ENCODE results near the gene KRT79. TPM values are rescaled to one million over a fixed set of nuclear protein-coding genes. Genes with fewer than 3 reads are reported as not detected.

The KRT79 gene
- total RNA-seq, 6 donors from 2014 or later: 0.30 to 8.9 (median 1.3) TPM; not detected in 2

DNA sequence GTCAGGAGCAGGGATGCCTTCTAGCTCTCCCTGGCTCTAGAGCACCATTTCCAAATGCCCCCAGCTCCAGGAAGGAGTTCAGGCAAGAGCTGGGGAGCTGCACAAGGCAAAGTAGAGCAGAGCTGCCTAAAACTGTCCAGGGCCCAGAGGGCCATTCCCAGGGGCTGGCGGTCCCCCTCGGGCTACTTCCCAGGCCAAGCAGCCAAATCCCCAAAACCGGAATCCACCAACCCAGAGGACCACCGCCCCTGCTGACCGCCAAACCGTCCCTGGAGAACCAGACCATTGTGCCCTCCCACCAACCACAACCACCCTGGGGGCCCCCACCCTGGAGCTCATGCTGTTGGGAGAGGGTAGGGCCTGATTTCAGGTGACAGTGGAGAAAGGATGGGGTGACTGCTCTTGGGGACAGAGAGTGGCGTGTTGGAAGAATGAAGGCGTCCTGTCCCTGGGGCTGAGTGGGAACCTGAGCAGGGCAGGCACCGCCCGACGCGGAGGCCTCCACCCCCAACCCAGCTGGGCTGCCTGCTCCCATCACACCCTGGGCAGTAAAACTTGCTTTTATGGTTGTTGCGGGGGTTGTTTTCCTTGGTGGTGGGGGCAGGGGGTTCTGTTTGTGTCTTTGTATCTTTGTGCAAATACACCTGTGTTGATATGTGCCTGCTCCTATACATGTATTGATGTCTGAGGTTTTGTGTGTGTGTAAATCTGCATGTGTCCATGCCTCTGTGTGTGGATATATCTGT is 38.7 kb upstream of the KRT79 start:
- no peak for ATAC-seq (ENCODE audit: low FRiP score in 2 of 2)
- no peak overlapping the region for H3K4me3 ChIP-seq
- H3K4me1 ChIP-seq: peaks cover 23 to 40% (median 30%) of the 10 kb centered on the region in 4 donors
- WGBS, 2 donors: 78 to 93% methylated on average over 12 to 13 of the region's 13 CpGs
- DNase-seq: no peak
- H3K36me3 ChIP-seq: no peaks in the 10 kb centered on the region
- H3K27me3 ChIP-seq: no peaks in the 10 kb centered on the region
- TF ChIP-seq EP300 (IDR thresholded peaks at IDR 0.05) (no peak), POLR2A (IDR thresholded peaks at IDR 0.05) (no peak), POLR2AphosphoS5 (IDR thresholded peaks at IDR 0.05) (no peak)
- TF ChIP-seq, protein P1, sequence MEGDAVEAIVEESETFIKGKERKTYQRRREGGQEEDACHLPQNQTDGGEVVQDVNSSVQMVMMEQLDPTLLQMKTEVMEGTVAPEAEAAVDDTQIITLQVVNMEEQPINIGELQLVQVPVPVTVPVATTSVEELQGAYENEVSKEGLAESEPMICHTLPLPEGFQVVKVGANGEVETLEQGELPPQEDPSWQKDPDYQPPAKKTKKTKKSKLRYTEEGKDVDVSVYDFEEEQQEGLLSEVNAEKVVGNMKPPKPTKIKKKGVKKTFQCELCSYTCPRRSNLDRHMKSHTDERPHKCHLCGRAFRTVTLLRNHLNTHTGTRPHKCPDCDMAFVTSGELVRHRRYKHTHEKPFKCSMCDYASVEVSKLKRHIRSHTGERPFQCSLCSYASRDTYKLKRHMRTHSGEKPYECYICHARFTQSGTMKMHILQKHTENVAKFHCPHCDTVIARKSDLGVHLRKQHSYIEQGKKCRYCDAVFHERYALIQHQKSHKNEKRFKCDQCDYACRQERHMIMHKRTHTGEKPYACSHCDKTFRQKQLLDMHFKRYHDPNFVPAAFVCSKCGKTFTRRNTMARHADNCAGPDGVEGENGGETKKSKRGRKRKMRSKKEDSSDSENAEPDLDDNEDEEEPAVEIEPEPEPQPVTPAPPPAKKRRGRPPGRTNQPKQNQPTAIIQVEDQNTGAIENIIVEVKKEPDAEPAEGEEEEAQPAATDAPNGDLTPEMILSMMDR (IDR thresholded peaks at IDR 0.05): no peak
- no peaks in the 10 kb centered on the region for H3K9me3 ChIP-seq
- peak overlapping the region in 1 of 4 donors; percentile 55 for H3K27ac ChIP-seq

DNA sequence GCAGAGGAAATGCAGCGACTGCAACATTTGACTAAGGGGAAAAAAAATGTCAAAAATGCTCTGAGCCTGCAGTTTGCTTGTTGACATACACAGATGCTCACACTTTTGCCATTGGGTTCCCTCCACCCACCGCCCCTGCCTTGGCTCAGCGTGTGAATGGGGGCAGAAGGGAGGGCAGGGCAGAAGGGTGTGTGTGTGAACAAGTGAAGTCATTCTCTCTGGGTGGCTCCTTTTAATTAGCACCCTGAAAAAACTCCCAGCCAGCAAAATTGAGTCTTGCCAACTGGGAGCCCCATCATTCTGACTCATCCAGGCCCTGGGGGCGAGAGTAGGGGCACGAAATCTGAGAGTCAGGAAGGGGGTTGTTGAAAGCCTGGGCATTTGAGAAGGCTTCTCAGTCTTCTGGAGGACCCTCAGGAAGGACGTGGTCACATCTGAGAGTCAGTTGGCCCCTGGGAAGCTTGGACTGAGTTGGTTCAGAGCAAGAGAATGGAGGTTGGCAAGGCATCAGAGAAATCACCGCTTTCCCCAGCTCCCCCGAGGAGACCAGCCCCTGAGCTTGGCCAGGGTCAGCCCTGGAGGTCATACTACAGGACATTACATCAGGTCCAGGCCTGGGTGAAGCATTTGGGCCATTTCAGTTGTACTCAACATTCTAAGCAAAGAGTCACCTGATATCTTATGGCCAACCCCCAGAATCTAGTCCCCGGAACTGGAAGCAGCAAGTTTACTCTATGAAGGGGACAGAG is 37.4 kb upstream of the KRT79 start:
- H3K27ac ChIP-seq: peak overlapping the region; percentile 29 to 73 (median 50)
- 56 to 66% methylated on average over 6 to 9 of the region's 9 CpGs for WGBS, 2 donors
- TF ChIP-seq POLR2AphosphoS5 (IDR thresholded peaks at IDR 0.05) (peak in 1 of 2 donors; percentile 16), EP300 (IDR thresholded peaks at IDR 0.05) (no peak)
- H3K27me3 ChIP-seq: no peaks in the 10 kb centered on the region
- H3K4me1 ChIP-seq: peaks cover 23 to 47% (median 35%) of the 10 kb centered on the region in 4 donors
- H3K9me3 ChIP-seq: no peaks in the 10 kb centered on the region
- ATAC-seq (ENCODE audit: low FRiP score in 2 of 2) (peak in 1 of 2 donors; percentile 28), DNase-seq (no peak)
- no peaks in the 10 kb centered on the region for H3K36me3 ChIP-seq
- no peak overlapping the region for H3K4me3 ChIP-seq

DNA sequence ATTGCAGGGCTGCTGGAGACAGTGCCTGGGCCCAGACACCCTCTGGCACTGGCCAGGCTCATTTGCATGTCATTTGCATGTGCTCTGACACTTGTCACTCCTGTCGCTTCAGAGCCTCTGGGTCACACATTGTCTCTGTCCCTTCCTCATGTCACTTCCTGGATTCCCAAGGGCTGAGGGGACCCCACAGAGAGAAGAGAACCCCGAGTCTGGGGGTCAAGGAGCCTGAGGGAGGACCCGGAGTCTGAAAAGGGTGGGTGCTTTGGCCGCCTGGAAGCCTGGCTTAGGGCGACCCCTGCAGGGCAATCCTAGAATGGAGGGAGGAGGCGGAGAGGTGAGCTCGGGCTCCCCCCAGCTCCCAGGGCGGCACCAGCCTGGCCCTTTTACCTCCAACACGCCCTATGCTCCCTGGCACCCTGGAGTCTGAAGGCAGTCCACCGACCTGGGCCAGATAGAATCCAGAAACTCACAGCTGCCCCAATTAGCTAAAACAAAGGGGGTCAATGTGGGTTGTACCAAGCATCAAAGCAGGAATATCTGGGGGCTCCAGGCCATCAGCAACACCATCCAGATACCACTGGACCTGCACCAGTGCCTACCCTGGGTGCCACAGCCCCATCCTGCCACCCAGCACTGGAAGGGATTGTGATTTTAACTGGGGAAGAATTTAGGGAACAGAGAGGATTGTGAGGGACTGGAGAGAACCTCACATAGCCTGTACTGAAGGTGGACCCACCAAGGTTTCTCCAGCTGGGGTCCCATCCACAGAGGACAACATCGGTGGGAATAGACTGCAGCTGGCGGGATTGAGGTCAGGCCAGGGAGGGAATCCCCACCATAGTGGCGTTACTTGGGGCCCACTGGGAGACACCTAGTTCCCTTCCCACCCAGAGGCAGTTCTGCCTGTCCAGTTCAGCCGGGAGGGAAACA is 36.5 kb upstream of the KRT79 start:
- H3K4me3 ChIP-seq: no peak overlapping the region
- 26 to 32% methylated on average over 12 to 14 of the region's 14 CpGs for WGBS, 2 donors
- DNase-seq (peak in 1 of 2 donors; percentile 68), ATAC-seq (ENCODE audit: low FRiP score in 2 of 2) (peak; percentile 38 to 58)
- H3K27ac ChIP-seq: peak overlapping the region; percentile 29 to 73 (median 50)
- peaks cover 23 to 47% (median 35%) of the 10 kb centered on the region in 4 donors for H3K4me1 ChIP-seq
- H3K36me3 ChIP-seq: no peaks in the 10 kb centered on the region
- no peaks in the 10 kb centered on the region for H3K9me3 ChIP-seq
- TF ChIP-seq POLR2AphosphoS5 (IDR thresholded peaks at IDR 0.05) (no peak), EP300 (IDR thresholded peaks at IDR 0.05) (no peak)
- TF ChIP-seq, protein P1 (IDR thresholded peaks at IDR 0.05): peak; percentile 59 to 82 (median 78)
- H3K27me3 ChIP-seq: no peaks in the 10 kb centered on the region

DNA sequence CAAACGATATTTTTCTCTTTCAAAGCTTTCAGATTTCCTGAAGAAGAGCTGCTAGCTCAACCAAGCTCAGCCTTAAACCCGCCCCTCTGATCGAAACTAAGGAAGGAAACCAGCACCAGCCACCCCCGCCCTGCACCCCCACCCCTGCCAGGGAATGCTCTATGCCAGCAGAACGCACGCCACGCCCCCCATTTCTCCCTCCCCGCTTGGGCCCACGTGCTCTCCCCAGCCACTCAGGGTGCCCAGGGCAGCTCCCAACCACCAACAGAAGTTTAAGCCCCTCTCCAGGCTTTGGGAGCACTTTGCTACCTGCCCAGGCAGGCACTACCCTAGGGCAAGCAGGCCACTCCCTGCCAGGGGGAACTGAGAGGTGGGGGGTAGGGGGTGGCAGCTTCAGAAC is 33.5 kb upstream of the KRT79 start:
- H3K4me1 ChIP-seq: peaks cover 10 to 29% (median 20%) of the 10 kb centered on the region in 4 donors
- peak; percentile 68 to 85 for DNase-seq
- H3K36me3 ChIP-seq: no peaks in the 10 kb centered on the region
- H3K27me3 ChIP-seq: no peaks in the 10 kb centered on the region
- no peaks in the 10 kb centered on the region for H3K9me3 ChIP-seq
- no peak overlapping the region for H3K27ac ChIP-seq
- TF ChIP-seq, protein P1 (IDR thresholded peaks at IDR 0.05): no peak
- TF ChIP-seq POLR2A (IDR thresholded peaks at IDR 0.05) (no peak), EP300 (IDR thresholded peaks at IDR 0.05) (no peak), POLR2AphosphoS5 (IDR thresholded peaks at IDR 0.05) (no peak)
- ATAC-seq (ENCODE audit: low FRiP score in 2 of 2): peak in 1 of 2 donors; percentile 74
- WGBS, 2 donors: 4 to 38% methylated on average over 1 to 9 of the region's 9 CpGs
- no peak overlapping the region for H3K4me3 ChIP-seq
